Neuronal stem cell (in vitro differentiated cells): ENCODE measurements around the gene PADI3.

Experiments
- DNase-seq: peaks from one replicate; pipeline ENCODE4 v3.0.0-alpha.2; 2013; ENCODE audit warnings: low spot score
- H2AFZ ChIP-seq: one replicate; pipeline ENCODE4 v1.6.1; 2013; ENCODE audit warnings: mild to moderate bottlenecking, low read length, inconsistent platforms
- H2AK5ac ChIP-seq: 2 replicates; pipeline ENCODE4 v1.6.1; 2013; ENCODE audit warnings: low read depth, mild to moderate bottlenecking, inconsistent platforms, low read length, moderate library complexity, mixed read lengths
- H2BK120ac ChIP-seq: 2 replicates; pipeline ENCODE4 v1.6.1; 2013; ENCODE audit warnings: low read depth, mild to moderate bottlenecking, inconsistent platforms, low read length, moderate library complexity, mixed read lengths
- H2BK12ac ChIP-seq: one replicate; pipeline ENCODE4 v1.6.1; 2013; ENCODE audit warnings: low read length, inconsistent platforms
- H2BK15ac ChIP-seq: 2 replicates; pipeline ENCODE4 v1.6.1; 2013; ENCODE audit warnings: mild to moderate bottlenecking, low read length, inconsistent platforms, mixed read lengths
- H2BK5ac ChIP-seq: one replicate; pipeline ENCODE4 v1.6.1; 2013; ENCODE audit warnings: inconsistent platforms, mild to moderate bottlenecking, low read length, moderate library complexity
- H3K14ac ChIP-seq: one replicate; pipeline ENCODE4 v1.6.1; 2013; ENCODE audit warnings: low read length, inconsistent platforms
- H3K18ac ChIP-seq: 2 replicates; pipeline ENCODE4 v1.6.1; 2013; ENCODE audit warnings: low read length, inconsistent platforms
- H3K23ac ChIP-seq: 2 replicates; pipeline ENCODE4 v1.6.1; 2013; ENCODE audit warnings: low read depth, mild to moderate bottlenecking, mixed read lengths, low read length, inconsistent platforms; ENCODE audit not compliant: poor library complexity
- H3K27ac ChIP-seq: replicated peaks from 3 replicates; pipeline ENCODE4 v1.5.1; 2013; ENCODE audit warnings: low read length, inconsistent platforms
- H3K27me3 ChIP-seq, 3 experiments: 2 replicates each; pipeline ENCODE4 v1.6.1; 2013; ENCODE audit warnings: low read length in 3 of 3, mild to moderate bottlenecking in 2 of 3, inconsistent platforms in 1 of 3, low read depth in 1 of 3, mixed read lengths in 1 of 3, moderate library complexity in 1 of 3; ENCODE audit not compliant: control insufficient read depth in 3 of 3, insufficient read depth in 3 of 3
- H3K36me3 ChIP-seq, 2 donors: replicated peaks in 1 of 2; 2 replicates each; pipeline ENCODE4 v1.6.1; 2013; ENCODE audit warnings: low read length in 2 of 2; ENCODE audit not compliant: control insufficient read depth in 2 of 2, insufficient read depth in 2 of 2
- H3K4ac ChIP-seq: 2 replicates; pipeline ENCODE4 v1.6.1; 2013; ENCODE audit warnings: inconsistent platforms, mild to moderate bottlenecking, low read length, moderate library complexity
- H3K4me1 ChIP-seq, 2 donors: 1 replicate in 1 of 2; 2 replicates in 1 of 2; pipeline ENCODE4 v1.6.1; 2013; ENCODE audit warnings: low read length in 2 of 2, low read depth in 1 of 2; ENCODE audit not compliant: control insufficient read depth in 2 of 2, insufficient read depth in 1 of 2
- H3K4me2 ChIP-seq: one replicate; pipeline ENCODE4 v1.6.1; 2013; ENCODE audit warnings: mild to moderate bottlenecking, low read length, inconsistent platforms; ENCODE audit not compliant: insufficient read depth, poor library complexity, severe bottlenecking
- H3K4me3 ChIP-seq, 2 donors: 2 replicates each; pipeline ENCODE4 v1.5.1; 2013; ENCODE audit warnings: low read length in 2 of 2, mild to moderate bottlenecking in 2 of 2, inconsistent platforms in 1 of 2, moderate library complexity in 1 of 2
- H3K79me1 ChIP-seq: one replicate; pipeline ENCODE4 v1.6.1; 2013; ENCODE audit warnings: low read depth, mild to moderate bottlenecking, inconsistent platforms, low read length, moderate library complexity
- H3K9ac ChIP-seq: one replicate; pipeline ENCODE4 v1.6.1; 2013; ENCODE audit warnings: mild to moderate bottlenecking, low read depth, low read length, inconsistent platforms; ENCODE audit not compliant: poor library complexity
- H3K9me3 ChIP-seq, 2 donors: replicated peaks in 1 of 2; 2 replicates each; pipeline versions ENCODE3 to v1.6.1; 2013; ENCODE audit warnings: low read length in 2 of 2, mild to moderate bottlenecking in 2 of 2, inconsistent platforms in 1 of 2, low read depth in 1 of 2, mixed read lengths in 1 of 2, moderate library complexity in 1 of 2; ENCODE audit not compliant: control insufficient read depth in 2 of 2, insufficient read depth in 1 of 2
- H4K8ac ChIP-seq: one replicate; pipeline ENCODE4 v1.6.1; 2013; ENCODE audit warnings: low read depth, mild to moderate bottlenecking, inconsistent platforms, low read length, moderate library complexity
- H4K91ac ChIP-seq: one replicate; pipeline ENCODE4 v1.6.1; 2013; ENCODE audit warnings: low read length, low read depth, mild to moderate bottlenecking, inconsistent platforms; ENCODE audit not compliant: poor library complexity
- WGBS, 2 donors: extraction: QIAGEN DNeasy Blood & Tissue Kit; methylation state at CpG; one replicate each; pipeline ENCODE4 v1.1.7; 2013; ENCODE audit warnings: missing lambda C conversion rate in 2 of 2, mixed read lengths in 1 of 2; ENCODE audit not compliant: insufficient read length in 2 of 2, insufficient replicate concordance in 1 of 2; ENCODE audit errors: extremely low coverage in 2 of 2; 5-methylcytosine and 5-hydroxymethylcytosine counted together

PADI3 gene

GRCh38 chr1:17218939-17219338 lies 30.0 kb upstream of the PADI3 start:
- Histone ChIP-seq H3K23ac (no peak overlapping the region), H2BK5ac (no peak overlapping the region), H2AFZ (no peak overlapping the region), H3K79me1 (no peaks in the 10 kb centered on the region), H3K4me2 (no peak overlapping the region), H3K36me3 (no peaks in the 10 kb centered on the region), H3K18ac (peak overlapping the region; percentile 64), H3K27me3 (peaks cover 0 to 42% (median 2%) of the 10 kb centered on the region in 3 experiments), H2BK12ac (no peak overlapping the region), H4K91ac (no peak overlapping the region), H4K8ac (no peak overlapping the region), H3K4me1 (no peaks in the 10 kb centered on the region), H3K4me3 (no peak overlapping the region), H2BK15ac (no peak overlapping the region), H2BK120ac (peak overlapping the region; percentile 29), H2AK5ac (no peak overlapping the region), H3K9me3 (no peaks in the 10 kb centered on the region), H3K27ac (no peak overlapping the region), H3K14ac (no peak overlapping the region), H3K9ac (no peak overlapping the region), H3K4ac (no peak overlapping the region)
- WGBS, 2 donors = no CpG with 5 or more reads among the region's 7 CpGs
- no peak for DNase-seq

- Histone ChIP-seq H3K4me3 (no peak overlapping the region), H3K18ac (peak overlapping the region; percentile 16), H3K27me3 (peaks cover 0 to 32% (median 2%) of the 10 kb centered on the region in 3 experiments), H2AK5ac (no peak overlapping the region), H2BK15ac (no peak overlapping the region), H2AFZ (no peak overlapping the region), H4K91ac (no peak overlapping the region), H2BK5ac (no peak overlapping the region), H3K27ac (no peak overlapping the region), H3K36me3 (no peaks in the 10 kb centered on the region), H3K23ac (no peak overlapping the region), H2BK120ac (no peak overlapping the region), H3K4ac (no peak overlapping the region), H4K8ac (no peak overlapping the region), H3K14ac (no peak overlapping the region), H3K9ac (no peak overlapping the region), H2BK12ac (no peak overlapping the region), H3K79me1 (no peaks in the 10 kb centered on the region), H3K4me2 (no peak overlapping the region), H3K9me3 (no peaks in the 10 kb centered on the region), H3K4me1 (no peaks in the 10 kb centered on the region)
- WGBS, 2 donors = no CpG with 5 or more reads among the region's 3 CpGs
- no peak for DNase-seq
These were observed 28.6 kb upstream of the PADI3 start for GRCh38 chr1:17220287-17220686.

- Histone ChIP-seq H3K27me3 (peaks cover 0 to 28% (median 0%) of the 10 kb centered on the region in 3 experiments), H3K4me3 (no peak overlapping the region), H2AK5ac (peak overlapping the region; percentile 30), H3K9ac (no peak overlapping the region), H2BK5ac (no peak overlapping the region), H3K79me1 (no peaks in the 10 kb centered on the region), H3K4ac (no peak overlapping the region), H2BK12ac (no peak overlapping the region), H3K14ac (no peak overlapping the region), H3K27ac (no peak overlapping the region), H3K9me3 (no peaks in the 10 kb centered on the region), H3K36me3 (no peaks in the 10 kb centered on the region), H2AFZ (no peak overlapping the region), H4K91ac (no peak overlapping the region), H4K8ac (no peak overlapping the region), H3K18ac (peak overlapping the region; percentile 23), H3K4me2 (no peak overlapping the region), H3K4me1 (no peaks in the 10 kb centered on the region), H2BK120ac (no peak overlapping the region), H3K23ac (no peak overlapping the region), H2BK15ac (no peak overlapping the region)
- DNase-seq = no peak
- WGBS, 2 donors = no CpG with 5 or more reads among the region's 14 CpGs
These were observed 26.3 kb upstream of the PADI3 start for GRCh38 chr1:17222557-17222956.

- Histone ChIP-seq H4K91ac (no peak overlapping the region), H3K4me1 (no peaks in the 10 kb centered on the region), H3K4ac (no peak overlapping the region), H3K9ac (peak overlapping the region; percentile 50), H3K18ac (peak overlapping the region; percentile 65), H3K27me3 (peaks cover 0 to 23% (median 0%) of the 10 kb centered on the region in 3 experiments), H2AK5ac (peak overlapping the region; percentile 13), H3K23ac (no peak overlapping the region), H3K79me1 (no peaks in the 10 kb centered on the region), H3K9me3 (no peaks in the 10 kb centered on the region), H3K27ac (no peak overlapping the region), H2BK15ac (no peak overlapping the region), H2BK5ac (peak overlapping the region; percentile 15), H4K8ac (no peak overlapping the region), H3K14ac (no peak overlapping the region), H3K4me2 (no peak overlapping the region), H2BK12ac (no peak overlapping the region), H3K4me3 (no peak overlapping the region), H3K36me3 (no peaks in the 10 kb centered on the region), H2AFZ (no peak overlapping the region), H2BK120ac (no peak overlapping the region)
- no peak for DNase-seq
- WGBS, 2 donors = no CpG with 5 or more reads among the region's 4 CpGs
These were observed 24.5 kb upstream of the PADI3 start for GRCh38 chr1:17224434-17224833.
